Fibroblast of lung (primary cell): ENCODE data around the gene NEK10. TPM values are rescaled to one million over a fixed set of nuclear protein-coding genes. Genes with fewer than 3 reads are reported as not detected.

Experiments used
- DNase-seq, 2 donors: peaks; one replicate each; pipeline versions ENCODE4 v3.0.0 to v3.0.0-alpha.2; 2010; ENCODE audit warnings: low read depth in 2 of 2
- H2AFZ ChIP-seq: 2 replicates; pipeline ENCODE4 v1.5.1; 2012; ENCODE audit warnings: low read length, control low read depth, inconsistent platforms
- H3K27ac ChIP-seq: 2 replicates; pipeline ENCODE4 v1.5.1; 2011; ENCODE audit warnings: low read length, control low read depth; ENCODE audit not compliant: insufficient read depth
- H3K27me3 ChIP-seq: 2 replicates; pipeline ENCODE4 v1.5.1; 2011; ENCODE audit warnings: mild to moderate bottlenecking, low read length; ENCODE audit not compliant: control insufficient read depth, insufficient read depth
- H3K36me3 ChIP-seq: 2 replicates; pipeline ENCODE4 v1.5.1; 2011; ENCODE audit warnings: low read length; ENCODE audit not compliant: control insufficient read depth, insufficient read depth
- H3K4me1 ChIP-seq: 2 replicates; pipeline ENCODE4 v1.5.1; 2011; ENCODE audit warnings: low read length; ENCODE audit not compliant: control insufficient read depth, insufficient read depth; ENCODE audit errors: extremely low read depth
- H3K4me2 ChIP-seq: 2 replicates; pipeline ENCODE4 v1.5.1; 2011; ENCODE audit warnings: low read length, control low read depth; ENCODE audit not compliant: insufficient read depth; ENCODE audit errors: extremely low read depth
- H3K4me3 ChIP-seq, 4 experiments: fragments of 200-600 bp in 1 of 4; sonication (generic) in 1 of 4; replicated peaks in 1 of 4; 2 replicates each; pipeline ENCODE4 v1.5.1; 2011 to 2016; ENCODE audit warnings: low read length in 4 of 4, low read depth in 3 of 4, mild to moderate bottlenecking in 3 of 4, control low read depth in 2 of 4, inconsistent platforms in 1 of 4, mixed read lengths in 1 of 4; ENCODE audit not compliant: insufficient read depth in 1 of 4; ENCODE audit errors: control extremely low read depth in 1 of 4
- H3K79me2 ChIP-seq: 2 replicates; pipeline ENCODE4 v1.5.1; 2012; ENCODE audit warnings: mild to moderate bottlenecking, low read length, inconsistent platforms; ENCODE audit not compliant: control insufficient read depth, insufficient read depth
- H3K9ac ChIP-seq: 2 replicates; pipeline ENCODE4 v1.5.1; 2011; ENCODE audit warnings: mild to moderate bottlenecking, low read length, control low read depth; ENCODE audit not compliant: insufficient read depth
- H3K9me3 ChIP-seq: 2 replicates; pipeline ENCODE4 v1.5.1; 2012; ENCODE audit warnings: low read depth, low read length; ENCODE audit not compliant: control insufficient read depth, insufficient read depth
- H4K20me1 ChIP-seq: 2 replicates; pipeline ENCODE4 v1.5.1; 2011; ENCODE audit warnings: low read length; ENCODE audit not compliant: control insufficient read depth, insufficient read depth; ENCODE audit errors: extremely low read depth
- EZH2 ChIP-seq: IDR thresholded peaks from 2 replicates; pipeline ENCODE4 v1.5.1; 2012; ENCODE audit warnings: low read length, control low read depth, mild to moderate bottlenecking; ENCODE audit errors: missing control alignments
- polyA plus RNA-seq, 2 donors: library from polyadenylated mRNA; depleted of rRNA in 1 of 2; stranded (reverse) in 1 of 2; unstranded in 1 of 2; fragments of >200 nt; gene quantifications; 2 replicates each; pipeline ENCODE4 v1.2.1, GENCODE V29; 2011 to 2012; ENCODE audit warnings: missing spikeins in 1 of 2
- total RNA-seq: library from RNA; depleted of rRNA; stranded (reverse); fragments of >200 nt; gene quantifications from 2 replicates; pipeline ENCODE4 v1.2.1, GENCODE V29; 2014
- TF ChIP-seq, protein P1 (sequence below), 2 donors: IDR thresholded peaks in 1 of 2; conservative IDR thresholded peaks in 1 of 2; 1 replicate in 1 of 2; 2 replicates in 1 of 2; pipeline ENCODE4 v1.5.1; 2011 to 2012; ENCODE audit warnings: low read length in 2 of 2, control low read depth in 1 of 2, inconsistent platforms in 1 of 2, low read depth in 1 of 2, mild to moderate bottlenecking in 1 of 2

Gene NEK10
- total and polyA plus RNA-seq, 2 donors (not counting 1 experiment from before 2014, with no cell fraction given), result 1.4 to 23.0 TPM

- Histone ChIP-seq H3K36me3 (no peaks in the 10 kb centered on the region), H3K9me3 (no peaks in the 10 kb centered on the region), H3K4me2 (no peak overlapping the region), H3K4me3 (no peak overlapping the region), H2AFZ (no peak overlapping the region), H3K79me2 (no peaks in the 10 kb centered on the region), H3K27ac (no peak overlapping the region), H3K27me3 (no peaks in the 10 kb centered on the region), H3K4me1 (no peaks in the 10 kb centered on the region), H4K20me1 (no peaks in the 10 kb centered on the region), H3K9ac (no peak overlapping the region)
- TF ChIP-seq, protein P1, sequence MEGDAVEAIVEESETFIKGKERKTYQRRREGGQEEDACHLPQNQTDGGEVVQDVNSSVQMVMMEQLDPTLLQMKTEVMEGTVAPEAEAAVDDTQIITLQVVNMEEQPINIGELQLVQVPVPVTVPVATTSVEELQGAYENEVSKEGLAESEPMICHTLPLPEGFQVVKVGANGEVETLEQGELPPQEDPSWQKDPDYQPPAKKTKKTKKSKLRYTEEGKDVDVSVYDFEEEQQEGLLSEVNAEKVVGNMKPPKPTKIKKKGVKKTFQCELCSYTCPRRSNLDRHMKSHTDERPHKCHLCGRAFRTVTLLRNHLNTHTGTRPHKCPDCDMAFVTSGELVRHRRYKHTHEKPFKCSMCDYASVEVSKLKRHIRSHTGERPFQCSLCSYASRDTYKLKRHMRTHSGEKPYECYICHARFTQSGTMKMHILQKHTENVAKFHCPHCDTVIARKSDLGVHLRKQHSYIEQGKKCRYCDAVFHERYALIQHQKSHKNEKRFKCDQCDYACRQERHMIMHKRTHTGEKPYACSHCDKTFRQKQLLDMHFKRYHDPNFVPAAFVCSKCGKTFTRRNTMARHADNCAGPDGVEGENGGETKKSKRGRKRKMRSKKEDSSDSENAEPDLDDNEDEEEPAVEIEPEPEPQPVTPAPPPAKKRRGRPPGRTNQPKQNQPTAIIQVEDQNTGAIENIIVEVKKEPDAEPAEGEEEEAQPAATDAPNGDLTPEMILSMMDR (conservative IDR thresholded peaks at IDR 0.05 in 1 of 2, IDR thresholded peaks at IDR 0.05 in 1 of 2; ENCODE audit: low read depth in 1 of 2, low read length in 2 of 2), result no peak
- TF ChIP-seq EZH2, result no peak
- peak; percentile 8 for DNase-seq
Measured at GRCh38 chr3:27079427-27080257, 289.5 kb downstream of the NEK10 start.

DNA sequence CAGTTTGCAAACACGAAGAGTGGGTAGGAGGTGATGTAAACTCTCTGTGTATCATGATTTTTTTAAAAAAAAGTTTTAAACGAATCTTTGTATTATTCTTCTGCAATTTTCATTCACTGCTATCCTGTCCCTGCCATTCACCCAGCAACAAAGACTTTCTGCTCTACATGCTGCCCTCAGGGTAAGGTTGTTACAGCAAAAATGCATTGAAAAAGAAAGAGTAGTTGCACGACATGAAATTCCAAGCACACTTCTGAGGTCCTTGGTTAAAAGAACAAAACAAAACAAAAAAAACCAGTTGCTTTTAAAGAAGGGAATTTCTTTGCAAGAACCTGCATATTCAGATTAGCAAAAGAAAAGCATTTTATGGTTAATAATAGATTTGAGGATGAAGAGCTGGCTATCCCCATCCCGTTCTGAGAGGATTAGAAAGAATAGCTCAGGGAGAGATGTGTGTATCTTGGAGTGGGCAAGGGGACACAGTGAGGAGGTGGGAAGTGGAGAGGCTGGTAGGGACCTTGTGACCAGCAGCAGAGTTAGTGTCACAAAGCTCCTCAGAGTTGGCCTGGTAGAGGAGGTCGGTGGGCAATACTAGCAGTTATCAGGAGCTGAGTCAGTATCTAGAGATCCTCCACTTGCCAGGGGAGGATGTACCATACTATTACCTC, 290.8 kb downstream of the NEK10 start:
- Histone ChIP-seq H3K4me1 (no peaks in the 10 kb centered on the region), H3K36me3 (no peaks in the 10 kb centered on the region), H3K9me3 (no peaks in the 10 kb centered on the region), H4K20me1 (no peaks in the 10 kb centered on the region), H3K4me2 (no peak overlapping the region), H3K9ac (no peak overlapping the region), H3K27me3 (no peaks in the 10 kb centered on the region), H2AFZ (no peak overlapping the region), H3K4me3 (no peak overlapping the region), H3K79me2 (no peaks in the 10 kb centered on the region), H3K27ac (no peak overlapping the region)
- no peak for TF ChIP-seq EZH2
- TF ChIP-seq, protein P1 (conservative IDR thresholded peaks at IDR 0.05 in 1 of 2, IDR thresholded peaks at IDR 0.05 in 1 of 2; ENCODE audit: low read depth in 1 of 2, low read length in 2 of 2), result no peak
- DNase-seq, result no peak

GRCh38 chr3:27076815-27077630, 292.2 kb downstream of the NEK10 start:
- DNase-seq, result no peak
- H3K27me3 ChIP-seq, result no peaks in the 10 kb centered on the region
- no peaks in the 10 kb centered on the region for H3K79me2 ChIP-seq
- no peaks in the 10 kb centered on the region for H3K36me3 ChIP-seq
- no peak overlapping the region for H2AFZ ChIP-seq
- H3K4me2 ChIP-seq, result no peak overlapping the region
- H3K9ac ChIP-seq, result no peak overlapping the region
- H3K9me3 ChIP-seq, result no peaks in the 10 kb centered on the region
- no peak for TF ChIP-seq EZH2
- TF ChIP-seq, protein P1 (conservative IDR thresholded peaks at IDR 0.05 in 1 of 2, IDR thresholded peaks at IDR 0.05 in 1 of 2; ENCODE audit: low read depth in 1 of 2, low read length in 2 of 2), result no peak
- H4K20me1 ChIP-seq, result no peaks in the 10 kb centered on the region
- H3K4me3 ChIP-seq, result no peak overlapping the region
- no peak overlapping the region for H3K27ac ChIP-seq
- no peaks in the 10 kb centered on the region for H3K4me1 ChIP-seq
